ENCODE results near the gene AMH. TPM values are rescaled to one million over a fixed set of nuclear protein-coding genes. Genes with fewer than 3 reads are reported as not detected.
"Not testable (repeated sequence)": the region's sequence is repeated elsewhere in the genome, so short reads cannot be mapped to it uniquely, and the experiment has no call there.

The AMH gene
- 2.8 and 4.8 TPM in 2 replicates for total RNA-seq

- H3K27ac Mint-ChIP-seq: no peak within 1 kb of the TSS
- POLR2A ChIA-PET: interaction anchor here (1.6 to 8.8 kb wide), 2 partner anchors 9 to 22 kb away, joined by 3 to 96 read pairs; no protein-coding TSS in a partner anchor
Observed at GRCh38 chr19:2249010-2249866, at the start of gene AMH. TSS of gene AMH (plus strand) at chr19:2249323. CDS start at chr19:2249333, 10 bp downstream.

GRCh38 chr19:2199861-2200623 is 49.1 kb upstream of the AMH start:
- TF ChIP-seq CTCF (IDR thresholded peaks at IDR 0.05): no peak
- intact Hi-C loops (cut with micrococcal nuclease): loop anchor here (5.0 kb wide), 1 partner anchor 43 kb away; no protein-coding TSS in a partner anchor
- no peak for DNase-seq
- peaks cover 8% of the 10 kb centered on the region for H3K4me1 Mint-ChIP-seq
- CTCF ChIA-PET: interaction anchor here (1.0 to 1.4 kb wide), 2 partner anchors 42 to 44 kb away, joined by 4 to 5 read pairs; no protein-coding TSS in a partner anchor
- POLR2A ChIA-PET: no interaction called here
- ATAC-seq (ENCODE audit: low read depth): peak; percentile 18
- no peaks in the 10 kb centered on the region for H3K27me3 Mint-ChIP-seq
- no peak overlapping the region for H3K27ac Mint-ChIP-seq
- no peaks in the 10 kb centered on the region for H3K9me3 Mint-ChIP-seq
- H3K4me3 Mint-ChIP-seq: no peak overlapping the region
- H3K36me3 Mint-ChIP-seq (ENCODE audit: low read depth): peaks cover 59% of the 10 kb centered on the region

More at GRCh38 chr19:2249010-2249866, at the start of gene AMH:
- intact Hi-C loops (cut with micrococcal nuclease): no loop called here
- ATAC-seq (ENCODE audit: low read depth) (no peak), DNase-seq (no peak)
- Mint-ChIP-seq H3K36me3 (ENCODE audit: low read depth) (peaks cover 36% of the 10 kb centered on the region), H3K27me3 (peaks cover 2% of the 10 kb centered on the region), H3K9me3 (no peaks in the 10 kb centered on the region), H3K4me3 (peak within 1 kb of the TSS; percentile 24), H3K4me1 (peaks cover 19% of the 10 kb centered on the region)
- CTCF ChIA-PET: interaction anchor here (4.2 kb wide), 1 partner anchor 24 kb away, joined by 17 read pairs; no protein-coding TSS in a partner anchor
- TF ChIP-seq CTCF (IDR thresholded peaks at IDR 0.05): no peak

- H3K4me3 Mint-ChIP-seq; ATAC-seq (ENCODE audit: low read depth); H3K27me3 Mint-ChIP-seq; CTCF ChIA-PET; H3K9me3 Mint-ChIP-seq; POLR2A ChIA-PET; intact Hi-C loops (cut with micrococcal nuclease); H3K27ac Mint-ChIP-seq; DNase-seq; H3K4me1 Mint-ChIP-seq: not testable (repeated sequence)
- H3K36me3 Mint-ChIP-seq (ENCODE audit: low read depth): peaks cover 58% of the 10 kb centered on the region
Observed at GRCh38 chr19:2200624-2201294, 48.4 kb upstream of the AMH start.

GRCh38 chr19:2201473-2202148 is 47.5 kb upstream of the AMH start:
- intact Hi-C loops (cut with micrococcal nuclease): no loop called here
- CTCF ChIA-PET: no interaction called here
- POLR2A ChIA-PET: interaction anchor here (1.5 kb wide), 1 partner anchor 12 kb away, joined by 3 read pairs; no protein-coding TSS in a partner anchor
- Mint-ChIP-seq H3K36me3 (ENCODE audit: low read depth) (peaks cover 54% of the 10 kb centered on the region), H3K9me3 (no peaks in the 10 kb centered on the region), H3K27me3 (no peaks in the 10 kb centered on the region), H3K4me1 (peaks cover 8% of the 10 kb centered on the region), H3K27ac (no peak overlapping the region), H3K4me3 (no peak overlapping the region)
- DNase-seq: no peak
- TF ChIP-seq CTCF (IDR thresholded peaks at IDR 0.05): no peak
- ATAC-seq (ENCODE audit: low read depth): no peak

GRCh38 chr19:2202366-2202765 is 46.8 kb upstream of the AMH start:
- POLR2A ChIA-PET: interaction anchor here (1.5 kb wide), 1 partner anchor 11 kb away, joined by 3 read pairs; no protein-coding TSS in a partner anchor
- Mint-ChIP-seq H3K27me3 (no peaks in the 10 kb centered on the region), H3K36me3 (ENCODE audit: low read depth) (peaks cover 54% of the 10 kb centered on the region), H3K4me1 (peaks cover 8% of the 10 kb centered on the region), H3K9me3 (no peaks in the 10 kb centered on the region), H3K4me3 (no peak overlapping the region), H3K27ac (no peak overlapping the region)
- ATAC-seq (ENCODE audit: low read depth): no peak
- TF ChIP-seq CTCF (IDR thresholded peaks at IDR 0.05): no peak
- CTCF ChIA-PET: interaction anchor here (1.0 kb wide), 1 partner anchor 46 kb away, joined by 3 read pairs; no protein-coding TSS in a partner anchor
- intact Hi-C loops (cut with micrococcal nuclease): no loop called here
- DNase-seq: no peak
